ENCODE results near the gene TSPAN33. TPM values are rescaled to one million over a fixed set of nuclear protein-coding genes. Genes with fewer than 3 reads are reported as not detected.

Gene TSPAN33
- total and polyA plus RNA-seq, 10 of the 15 experiments (the other 5 are each of a cell fraction or from before 2014, with no cell fraction given): 12.0 to 123 (median 86.3) TPM

- Histone ChIP-seq H3K79me2 (ENCODE audit: control insufficient read depth, insufficient read depth, low read length) (no peaks in the 10 kb centered on the region), H3K4me3 (no peak overlapping the region), H3K36me3 (ENCODE audit: control insufficient read depth in 2 of 2, insufficient read depth in 2 of 2, low read length in 1 of 2) (no peaks in the 10 kb centered on the region), H3K27ac (ENCODE audit: control insufficient read depth, insufficient read depth) (no peak overlapping the region), H3K4me2 (ENCODE audit: control insufficient read depth, insufficient read depth) (no peak overlapping the region), H3K27me3 (replicated peaks in 1 of 2; ENCODE audit: control insufficient read depth in 2 of 2, insufficient read depth in 2 of 2, low read length in 1 of 2) (no peaks in the 10 kb centered on the region), H3K4me1 (ENCODE audit: control insufficient read depth, insufficient read depth, low read length) (no peaks in the 10 kb centered on the region), H2AFZ (ENCODE audit: control insufficient read depth, low read depth, low read length) (no peak overlapping the region), H4K20me1 (ENCODE audit: control insufficient read depth, insufficient read depth) (no peaks in the 10 kb centered on the region), H3K9ac (ENCODE audit: control insufficient read depth, insufficient read depth, low read length) (no peak overlapping the region), H3K9me3 (replicated peaks; ENCODE audit: control insufficient read depth, insufficient read depth, low read length) (no peaks in the 10 kb centered on the region)
- no peak for ATAC-seq
- in situ Hi-C loops (cut with MboI): no loop called here
- ChIA-PET CTCF (interaction anchor here (1.1 to 9.6 kb wide), 3 partner anchors 9 to 43 kb away, joined by 4 to 109 read pairs (median 6); no protein-coding TSS in a partner anchor), RAD21 (ENCODE audit: unreplicated experiment) (interaction anchor here (0.7 to 2.1 kb wide), 5 partner anchors 11 to 111 kb away, joined by 3 to 6 read pairs (median 3); no protein-coding TSS in a partner anchor), POLR2A (interaction anchor here (1.1 kb wide), 1 partner anchor 39 kb away, joined by 3 read pairs; no protein-coding TSS in a partner anchor), SMC1A (ENCODE audit: uncharacterized antibody, unreplicated experiment) (interaction anchor here (0.5 to 5.8 kb wide), 4 partner anchors 26 to 56 kb away, joined by 3 to 70 read pairs (median 4); no protein-coding TSS in a partner anchor)
- no peak for FAIRE-seq
- DNase-seq (ENCODE audit: low read depth, low spot score): no peak
- no TSS peak for BruUV-seq (replicated peaks)
- intact Hi-C loops (cut with micrococcal nuclease; ENCODE audit: unreplicated experiment): no loop called here
- WGBS (ENCODE audit: insufficient coverage, insufficient replicate concordance, low lambda C conversion rate, missing lambda C conversion rate): 91% methylated on average over 12 of the region's 18 CpGs
- TF ChIP-seq, protein P1, sequence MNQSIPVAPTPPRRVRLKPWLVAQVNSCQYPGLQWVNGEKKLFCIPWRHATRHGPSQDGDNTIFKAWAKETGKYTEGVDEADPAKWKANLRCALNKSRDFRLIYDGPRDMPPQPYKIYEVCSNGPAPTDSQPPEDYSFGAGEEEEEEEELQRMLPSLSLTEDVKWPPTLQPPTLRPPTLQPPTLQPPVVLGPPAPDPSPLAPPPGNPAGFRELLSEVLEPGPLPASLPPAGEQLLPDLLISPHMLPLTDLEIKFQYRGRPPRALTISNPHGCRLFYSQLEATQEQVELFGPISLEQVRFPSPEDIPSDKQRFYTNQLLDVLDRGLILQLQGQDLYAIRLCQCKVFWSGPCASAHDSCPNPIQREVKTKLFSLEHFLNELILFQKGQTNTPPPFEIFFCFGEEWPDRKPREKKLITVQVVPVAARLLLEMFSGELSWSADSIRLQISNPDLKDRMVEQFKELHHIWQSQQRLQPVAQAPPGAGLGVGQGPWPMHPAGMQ (IDR thresholded peaks at IDR 0.05; ENCODE audit: borderline replicate concordance): no peak
- TF ChIP-seq ZNF207 (IDR thresholded peaks at IDR 0.05; ENCODE audit: borderline replicate concordance) (no peak), LARP7 (IDR thresholded peaks at IDR 0.05) (no peak), SMARCA5 (IDR thresholded peaks at IDR 0.05) (no peak), YBX1 (IDR thresholded peaks at IDR 0.05) (no peak), EZH2 (IDR thresholded peaks at IDR 0.05; ENCODE audit: borderline replicate concordance, control insufficient read depth, low read depth, low read length) (no peak), SMAD1 (IDR thresholded peaks at IDR 0.05; ENCODE audit: low read depth, partially characterized antibody) (no peak), ZNF217 (IDR thresholded peaks at IDR 0.05) (no peak), BRCA1 (IDR thresholded peaks at IDR 0.05; ENCODE audit: low read depth, low read length) (no peak), GATAD2B (conservative IDR thresholded peaks at IDR 0.05; ENCODE audit: low read depth) (no peak), HCFC1 (IDR thresholded peaks at IDR 0.05; ENCODE audit: low read length) (no peak)
- TF ChIP-seq, protein P2, sequence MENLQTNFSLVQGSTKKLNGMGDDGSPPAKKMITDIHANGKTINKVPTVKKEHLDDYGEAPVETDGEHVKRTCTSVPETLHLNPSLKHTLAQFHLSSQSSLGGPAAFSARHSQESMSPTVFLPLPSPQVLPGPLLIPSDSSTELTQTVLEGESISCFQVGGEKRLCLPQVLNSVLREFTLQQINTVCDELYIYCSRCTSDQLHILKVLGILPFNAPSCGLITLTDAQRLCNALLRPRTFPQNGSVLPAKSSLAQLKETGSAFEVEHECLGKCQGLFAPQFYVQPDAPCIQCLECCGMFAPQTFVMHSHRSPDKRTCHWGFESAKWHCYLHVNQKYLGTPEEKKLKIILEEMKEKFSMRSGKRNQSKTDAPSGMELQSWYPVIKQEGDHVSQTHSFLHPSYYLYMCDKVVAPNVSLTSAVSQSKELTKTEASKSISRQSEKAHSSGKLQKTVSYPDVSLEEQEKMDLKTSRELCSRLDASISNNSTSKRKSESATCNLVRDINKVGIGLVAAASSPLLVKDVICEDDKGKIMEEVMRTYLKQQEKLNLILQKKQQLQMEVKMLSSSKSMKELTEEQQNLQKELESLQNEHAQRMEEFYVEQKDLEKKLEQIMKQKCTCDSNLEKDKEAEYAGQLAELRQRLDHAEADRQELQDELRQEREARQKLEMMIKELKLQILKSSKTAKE (IDR thresholded peaks at IDR 0.05; ENCODE audit: low read depth, poor library complexity, severe bottlenecking): no peak
- TF ChIP-seq, protein P3, sequence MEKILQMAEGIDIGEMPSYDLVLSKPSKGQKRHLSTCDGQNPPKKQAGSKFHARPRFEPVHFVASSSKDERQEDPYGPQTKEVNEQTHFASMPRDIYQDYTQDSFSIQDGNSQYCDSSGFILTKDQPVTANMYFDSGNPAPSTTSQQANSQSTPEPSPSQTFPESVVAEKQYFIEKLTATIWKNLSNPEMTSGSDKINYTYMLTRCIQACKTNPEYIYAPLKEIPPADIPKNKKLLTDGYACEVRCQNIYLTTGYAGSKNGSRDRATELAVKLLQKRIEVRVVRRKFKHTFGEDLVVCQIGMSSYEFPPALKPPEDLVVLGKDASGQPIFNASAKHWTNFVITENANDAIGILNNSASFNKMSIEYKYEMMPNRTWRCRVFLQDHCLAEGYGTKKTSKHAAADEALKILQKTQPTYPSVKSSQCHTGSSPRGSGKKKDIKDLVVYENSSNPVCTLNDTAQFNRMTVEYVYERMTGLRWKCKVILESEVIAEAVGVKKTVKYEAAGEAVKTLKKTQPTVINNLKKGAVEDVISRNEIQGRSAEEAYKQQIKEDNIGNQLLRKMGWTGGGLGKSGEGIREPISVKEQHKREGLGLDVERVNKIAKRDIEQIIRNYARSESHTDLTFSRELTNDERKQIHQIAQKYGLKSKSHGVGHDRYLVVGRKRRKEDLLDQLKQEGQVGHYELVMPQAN (conservative IDR thresholded peaks at IDR 0.05): no peak
- TF ChIP-seq, protein P4, sequence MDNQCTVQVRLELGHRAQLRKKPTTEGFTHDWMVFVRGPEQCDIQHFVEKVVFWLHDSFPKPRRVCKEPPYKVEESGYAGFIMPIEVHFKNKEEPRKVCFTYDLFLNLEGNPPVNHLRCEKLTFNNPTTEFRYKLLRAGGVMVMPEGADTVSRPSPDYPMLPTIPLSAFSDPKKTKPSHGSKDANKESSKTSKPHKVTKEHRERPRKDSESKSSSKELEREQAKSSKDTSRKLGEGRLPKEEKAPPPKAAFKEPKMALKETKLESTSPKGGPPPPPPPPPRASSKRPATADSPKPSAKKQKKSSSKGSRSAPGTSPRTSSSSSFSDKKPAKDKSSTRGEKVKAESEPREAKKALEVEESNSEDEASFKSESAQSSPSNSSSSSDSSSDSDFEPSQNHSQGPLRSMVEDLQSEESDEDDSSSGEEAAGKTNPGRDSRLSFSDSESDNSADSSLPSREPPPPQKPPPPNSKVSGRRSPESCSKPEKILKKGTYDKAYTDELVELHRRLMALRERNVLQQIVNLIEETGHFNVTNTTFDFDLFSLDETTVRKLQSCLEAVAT (IDR thresholded peaks at IDR 0.05): no peak
- TF ChIP-seq, protein P5, sequence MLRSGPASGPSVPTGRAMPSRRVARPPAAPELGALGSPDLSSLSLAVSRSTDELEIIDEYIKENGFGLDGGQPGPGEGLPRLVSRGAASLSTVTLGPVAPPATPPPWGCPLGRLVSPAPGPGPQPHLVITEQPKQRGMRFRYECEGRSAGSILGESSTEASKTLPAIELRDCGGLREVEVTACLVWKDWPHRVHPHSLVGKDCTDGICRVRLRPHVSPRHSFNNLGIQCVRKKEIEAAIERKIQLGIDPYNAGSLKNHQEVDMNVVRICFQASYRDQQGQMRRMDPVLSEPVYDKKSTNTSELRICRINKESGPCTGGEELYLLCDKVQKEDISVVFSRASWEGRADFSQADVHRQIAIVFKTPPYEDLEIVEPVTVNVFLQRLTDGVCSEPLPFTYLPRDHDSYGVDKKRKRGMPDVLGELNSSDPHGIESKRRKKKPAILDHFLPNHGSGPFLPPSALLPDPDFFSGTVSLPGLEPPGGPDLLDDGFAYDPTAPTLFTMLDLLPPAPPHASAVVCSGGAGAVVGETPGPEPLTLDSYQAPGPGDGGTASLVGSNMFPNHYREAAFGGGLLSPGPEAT (IDR thresholded peaks at IDR 0.05; ENCODE audit: low read depth): no peak
These were observed 61.7 kb downstream of the TSPAN33 start for GRCh38 chr7:129205987-129206785.

Data from GM12878 (cell line).